Liver (tissue), 9 donors: ENCODE data around the gene POU6F2. TPM values are rescaled to one million over a fixed set of nuclear protein-coding genes. Genes with fewer than 3 reads are reported as not detected.

ENCODE experiments used
- DNase-seq: peaks from one replicate; pipeline ENCODE4 v3.0.0-alpha.2; 2017; ENCODE audit warnings: low spot score
- H3K27ac ChIP-seq, 2 donors: one replicate each; pipeline ENCODE4 v1.7.0; 2013; ENCODE audit warnings: inconsistent platforms in 2 of 2, low read length in 2 of 2, control low read depth in 1 of 2, low read depth in 1 of 2, mild to moderate bottlenecking in 1 of 2
- H3K27me3 ChIP-seq, 4 donors: one replicate each; pipeline versions ENCODE4 v1.6.1 to v1.7.0; 2013; ENCODE audit warnings: low read length in 3 of 4, inconsistent platforms in 1 of 4, mild to moderate bottlenecking in 1 of 4, moderate library complexity in 1 of 4; ENCODE audit not compliant: control insufficient read depth in 4 of 4, insufficient read depth in 4 of 4
- H3K36me3 ChIP-seq, 4 donors: one replicate each; pipeline versions ENCODE4 v1.6.1 to v1.7.0; 2013; ENCODE audit warnings: low read length in 3 of 4, mild to moderate bottlenecking in 3 of 4, low read depth in 1 of 4, moderate library complexity in 1 of 4; ENCODE audit not compliant: control insufficient read depth in 4 of 4, insufficient read depth in 3 of 4
- H3K4me1 ChIP-seq, 4 donors: one replicate each; pipeline versions ENCODE4 v1.6.1 to v1.7.0; 2013; ENCODE audit warnings: low read length in 3 of 4, mild to moderate bottlenecking in 3 of 4, moderate library complexity in 1 of 4; ENCODE audit not compliant: control insufficient read depth in 4 of 4, insufficient read depth in 4 of 4
- H3K4me3 ChIP-seq, 3 donors: one replicate each; pipeline versions ENCODE4 v1.6.1 to v1.7.0; 2013; ENCODE audit warnings: low read length in 3 of 3, control low read depth in 1 of 3, low read depth in 1 of 3, mild to moderate bottlenecking in 1 of 3
- H3K9ac ChIP-seq, 2 donors: one replicate each; pipeline ENCODE4 v1.7.0; 2013; ENCODE audit warnings: low read length in 2 of 2, mild to moderate bottlenecking in 2 of 2, moderate library complexity in 2 of 2, control low read depth in 1 of 2, low read depth in 1 of 2
- H3K9me3 ChIP-seq, 4 donors: one replicate each; pipeline versions ENCODE4 v1.6.1 to v1.7.0; 2013; ENCODE audit warnings: low read length in 3 of 4; ENCODE audit not compliant: control insufficient read depth in 4 of 4
- EGR1 ChIP-seq, 2 donors: IDR thresholded peaks; 2 replicates each; pipeline ENCODE4 v1.6.1; 2016 to 2018; ENCODE audit warnings: antibody characterized with exemption in 2 of 2, low read depth in 2 of 2
- FOXA1 ChIP-seq: IDR thresholded peaks from 2 replicates; pipeline ENCODE4 v1.6.1; 2016; ENCODE audit warnings: antibody characterized with exemption
- FOXA2 ChIP-seq: IDR thresholded peaks from 2 replicates; pipeline ENCODE4 v1.6.1; 2016; ENCODE audit warnings: antibody characterized with exemption
- GABPA ChIP-seq, 2 donors: IDR thresholded peaks in 1 of 2; conservative IDR thresholded peaks in 1 of 2; 2 replicates each; pipeline ENCODE4 v1.6.1; 2016; ENCODE audit warnings: antibody characterized with exemption in 2 of 2, mild to moderate bottlenecking in 1 of 2, moderate library complexity in 1 of 2
- HNF4A ChIP-seq, 2 donors: conservative IDR thresholded peaks; 2 replicates each; pipeline ENCODE4 v1.6.1; 2016; ENCODE audit warnings: antibody characterized with exemption in 2 of 2, mild to moderate bottlenecking in 2 of 2
- HNF4G ChIP-seq: IDR thresholded peaks from 2 replicates; pipeline ENCODE4 v1.6.1; 2016; ENCODE audit warnings: antibody characterized with exemption
- JUND ChIP-seq, 2 donors: IDR thresholded peaks; 2 replicates each; pipeline ENCODE4 v1.6.1; 2016; ENCODE audit warnings: antibody characterized with exemption in 2 of 2
- NR2F2 ChIP-seq: IDR thresholded peaks from 2 replicates; pipeline ENCODE4 v1.6.1; 2016; ENCODE audit warnings: antibody characterized with exemption
- RAD21 ChIP-seq, 2 donors: IDR thresholded peaks; 2 replicates each; pipeline ENCODE4 v1.6.1; 2016; ENCODE audit warnings: antibody characterized with exemption in 2 of 2, mild to moderate bottlenecking in 2 of 2
- REST ChIP-seq: IDR thresholded peaks from 2 replicates; pipeline ENCODE4 v1.6.1; 2016; ENCODE audit warnings: antibody characterized with exemption, mild to moderate bottlenecking
- RXRA ChIP-seq, 2 donors: IDR thresholded peaks; 2 replicates each; pipeline ENCODE4 v1.6.1; 2017 to 2018; ENCODE audit warnings: antibody characterized with exemption in 2 of 2, mild to moderate bottlenecking in 1 of 2
- SP1 ChIP-seq: IDR thresholded peaks from 2 replicates; pipeline ENCODE4 v1.6.1; 2018; ENCODE audit warnings: antibody characterized with exemption, mild to moderate bottlenecking
- TAF1 ChIP-seq: conservative IDR thresholded peaks from 2 replicates; pipeline ENCODE4 v1.6.1; 2016; ENCODE audit warnings: antibody characterized with exemption, mild to moderate bottlenecking
- ZBTB33 ChIP-seq: IDR thresholded peaks from 2 replicates; pipeline ENCODE4 v1.6.1; 2016; ENCODE audit warnings: antibody characterized with exemption
- WGBS: extraction: QIAGEN DNeasy Blood & Tissue Kit; methylation state at CpG from one replicate; pipeline ENCODE4 v1.1.7; 2013; 5-methylcytosine and 5-hydroxymethylcytosine counted together
- polyA plus RNA-seq, 2 donors: library from polyadenylated mRNA; stranded (reverse) in 1 of 2; unstranded in 1 of 2; fragments of 200-250 nt in 1 of 2; fragments of >200 nt in 1 of 2; fragmentation: Nextera tagmentation in 1 of 2; extraction: Ambion mirVana in 1 of 2; gene quantifications; one replicate each; pipeline versions ENCODE4 v1.2.1 to v1.2.3, GENCODE V29; 2013 to 2015
- total RNA-seq, 2 donors: library from RNA; depleted of rRNA; stranded (reverse); fragments of >200 nt; gene quantifications; one replicate each; pipeline ENCODE4 v1.2.3, GENCODE V29; 2014
- TF ChIP-seq, protein P1 (sequence below): IDR thresholded peaks from 2 replicates; pipeline ENCODE4 v1.6.1; 2016; ENCODE audit warnings: antibody characterized with exemption
- donor health status: healthy.
- donor health status: healthy.
- donor health status: healthy.
- donor health status: healthy.
- donor health status: healthy.

POU6F2 gene
- total and polyA plus RNA-seq, 4 donors = under 0.01 to 0.24 (median 0.08) TPM; not detected in 1

- 61% methylated on average over 7 of the region's 7 CpGs for WGBS
- no peaks in the 10 kb centered on the region for H3K9me3 ChIP-seq
Observed at GRCh38 chr7:39488467-39489393, 511.0 kb downstream of the POU6F2 start.

GRCh38 chr7:39490296-39490695 lies 512.6 kb downstream of the POU6F2 start:
- Histone ChIP-seq H3K36me3 (no peaks in the 10 kb centered on the region), H3K27ac (no peak overlapping the region), H3K27me3 (no peaks in the 10 kb centered on the region), H3K4me1 (no peaks in the 10 kb centered on the region), H3K4me3 (no peak overlapping the region), H3K9ac (no peak overlapping the region), H3K9me3 (no peaks in the 10 kb centered on the region)
- 88% methylated on average over 2 of the region's 2 CpGs for WGBS
- DNase-seq = no peak
- no peak for TF ChIP-seq TAF1
- TF ChIP-seq JUND (IDR thresholded peaks at IDR 0.05) = no peak
- no peak for TF ChIP-seq REST
- TF ChIP-seq EGR1 (IDR thresholded peaks at IDR 0.05; ENCODE audit: low read depth in 2 of 2) = no peak
- TF ChIP-seq HNF4A (conservative IDR thresholded peaks at IDR 0.05) = no peak
- TF ChIP-seq RXRA (IDR thresholded peaks at IDR 0.05) = no peak
- TF ChIP-seq FOXA2 = no peak
- TF ChIP-seq NR2F2 = no peak
- no peak for TF ChIP-seq HNF4G

More at GRCh38 chr7:39488467-39489393, 511.0 kb downstream of the POU6F2 start:
- H3K36me3 ChIP-seq = no peaks in the 10 kb centered on the region
- TF ChIP-seq TAF1 (no peak), GABPA (IDR thresholded peaks at IDR 0.05 in 1 of 2, conservative IDR thresholded peaks at IDR 0.05 in 1 of 2) (no peak), RXRA (IDR thresholded peaks at IDR 0.05) (no peak), ZBTB33 (no peak), FOXA1 (no peak), HNF4A (conservative IDR thresholded peaks at IDR 0.05) (no peak), SP1 (no peak), HNF4G (no peak), REST (no peak), RAD21 (IDR thresholded peaks at IDR 0.05) (no peak)
- TF ChIP-seq, protein P1, sequence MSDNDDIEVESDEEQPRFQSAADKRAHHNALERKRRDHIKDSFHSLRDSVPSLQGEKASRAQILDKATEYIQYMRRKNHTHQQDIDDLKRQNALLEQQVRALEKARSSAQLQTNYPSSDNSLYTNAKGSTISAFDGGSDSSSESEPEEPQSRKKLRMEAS = no peak
- H3K4me1 ChIP-seq = no peaks in the 10 kb centered on the region
- no peak overlapping the region for H3K4me3 ChIP-seq
- H3K27me3 ChIP-seq = no peaks in the 10 kb centered on the region
- DNase-seq = no peak
- no peak overlapping the region for H3K27ac ChIP-seq
- H3K9ac ChIP-seq = no peak overlapping the region
